Testis (tissue), 2 donors: ENCODE data around the gene RHCE.

Experiments used
- CTCF ChIP-seq, 3 experiments: fragments of 450-650 bp in 2 of 3; fragments of 200-600 bp in 1 of 3; sonication (generic) in 1 of 3; IDR thresholded peaks; one replicate each; pipeline ENCODE4 v1.5.1; 2016 to 2019; ENCODE audit warnings: antibody characterized with exemption in 3 of 3, mild to moderate bottlenecking in 2 of 3, moderate library complexity in 1 of 3
- POLR2A ChIP-seq: fragments of 450-650 bp; IDR thresholded peaks from one replicate; pipeline ENCODE4 v1.6.1; 2017; ENCODE audit warnings: antibody characterized with exemption, mild to moderate bottlenecking, moderate library complexity

- TF ChIP-seq POLR2A (no peak), CTCF (IDR thresholded peaks at IDR 0.05) (no peak)
Measured at GRCh38 chr1:25451908-25452307, 31.3 kb upstream of the RHCE start.
